ENCODE measurements around the gene HDAC4.

GRCh38 chr2:239035361-239035814 lies 365.4 kb downstream of the HDAC4 start:
- TF ChIP-seq POLR2AphosphoS5 (IDR thresholded peaks at IDR 0.05; ENCODE audit: low read depth, low read length) (no peak), CTCF (IDR thresholded peaks at IDR 0.05 in 2 of 3, conservative IDR thresholded peaks at IDR 0.05 in 1 of 3; ENCODE audit: borderline replicate concordance in 1 of 3, insufficient read depth in 1 of 3, low read depth in 2 of 3, low read length in 2 of 3) (peak; percentile 54 to 77 (median 71); a peak in 5 of 6 replicates), ZNF274 (IDR thresholded peaks at IDR 0.05; ENCODE audit: low read depth, low read length) (no peak)
